HCT116 (cell line): ENCODE results near the gene TAF11L4. TPM values are rescaled to one million over a fixed set of nuclear protein-coding genes. Genes with fewer than 3 reads are reported as not detected.

Source experiments
- ATAC-seq: fragments of 200-7000 bp; cut with Tn5 transposase; 2 replicates; pipeline ENCODE4 v1.9.1; 2020; ENCODE audit warnings: mild to moderate bottlenecking, moderate library complexity
- BruUV-seq: library from RNA; stranded (reverse); fragments of 400-500 nt; replicated peaks from 2 replicates; lab custom pipeline; 2021; lab: Mats Ljungman, UMichigan
- CTCF ChIA-PET: fragments of 300-600 bp; sonication (Branson Sonifier 250); formaldehyde crosslinking; loops from one replicate; lab custom pipeline; 2021; ENCODE audit warnings: antibody characterized with exemption; lab: Charles Lee
- POLR2A ChIA-PET: fragments of 300-600, 350-600 bp; sonication (Branson Sonifier 250); formaldehyde crosslinking; loops from one replicate; lab custom pipeline; 2021; ENCODE audit warnings: antibody characterized with exemption; lab: Charles Lee
- RAD21 ChIA-PET, 2 experiments: fragments of 300-600 bp; sonication (Branson Sonifier 250); formaldehyde crosslinking; loops; one replicate each; lab custom pipeline; 2023; ENCODE audit warnings: low total read pairs in 2 of 2; ENCODE audit not compliant: uncharacterized antibody in 2 of 2, unreplicated experiment in 2 of 2, low non-redundant PET in 1 of 2; lab: Charles Lee
- DNase-seq: peaks from one replicate; pipeline ENCODE4 v3.0.0-alpha.2; 2010; ENCODE audit warnings: low read depth, low spot score
- H2AFZ ChIP-seq: fragments of 200-600 bp; shearing (Covaris generic), sonication (generic); 2 replicates; pipeline ENCODE4 v1.6.1; 2017; ENCODE audit warnings: low read depth, mixed run types, mixed read lengths, antibody characterized with exemption, low read length; ENCODE audit not compliant: poor library complexity, severe bottlenecking
- H3K27ac ChIP-seq: 2 replicates; pipeline ENCODE4 v1.5.1; 2012; ENCODE audit warnings: low read depth, low read length
- H3K27me3 ChIP-seq: fragments of 200-600 bp; sonication (generic); 2 replicates; pipeline ENCODE4 v1.6.1; 2016; ENCODE audit warnings: mixed run types, low read length, mixed read lengths; ENCODE audit not compliant: insufficient read depth
- H3K36me3 ChIP-seq, 2 experiments: fragments of 200-500 bp in 1 of 2; fragments of 200-600 bp in 1 of 2; sonication (Bioruptor generic) in 1 of 2; sonication (generic) in 1 of 2; 2 replicates each; pipeline versions ENCODE4 v1.5.1 to v1.6.1; 2014 to 2016; ENCODE audit warnings: low read length in 2 of 2, inconsistent platforms in 1 of 2, mixed read lengths in 1 of 2, mixed run types in 1 of 2; ENCODE audit not compliant: insufficient read depth in 2 of 2, control insufficient read depth in 1 of 2
- H3K4me1 ChIP-seq, 2 experiments: fragments of 200-600 bp in 1 of 2; sonication (generic) in 1 of 2; 2 replicates each; pipeline versions ENCODE4 v1.5.1 to v1.6.1; 2012 to 2017; ENCODE audit warnings: low read length in 2 of 2, inconsistent platforms in 1 of 2, mild to moderate bottlenecking in 1 of 2, mixed read lengths in 1 of 2, mixed run types in 1 of 2, moderate library complexity in 1 of 2; ENCODE audit not compliant: insufficient read depth in 2 of 2, control insufficient read depth in 1 of 2
- H3K4me2 ChIP-seq: fragments of 200-600 bp; sonication (generic); 2 replicates; pipeline ENCODE4 v1.6.1; 2017; ENCODE audit warnings: mixed run types, low read length, mixed read lengths
- H3K4me3 ChIP-seq, 2 experiments: fragments of 200-600 bp in 1 of 2; sonication (generic) in 1 of 2; replicated peaks in 1 of 2; 2 replicates each; pipeline ENCODE4 v1.5.1; 2011 to 2016; ENCODE audit warnings: low read length in 2 of 2, control low read depth in 1 of 2, low read depth in 1 of 2, mild to moderate bottlenecking in 1 of 2, mixed read lengths in 1 of 2, mixed run types in 1 of 2
- H3K79me2 ChIP-seq: fragments of 200-600 bp; sonication (generic); 2 replicates; pipeline ENCODE4 v1.6.1; 2017; ENCODE audit warnings: mild to moderate bottlenecking, mixed run types, low read length, moderate library complexity, mixed read lengths; ENCODE audit not compliant: insufficient read depth
- H3K9ac ChIP-seq: fragments of 200-600 bp; sonication (generic); 2 replicates; pipeline ENCODE4 v1.6.1; 2016; ENCODE audit warnings: low read length, mixed read lengths
- H3K9me2 ChIP-seq: fragments of 200-600 bp; sonication (generic), shearing (Covaris generic); 2 replicates; pipeline ENCODE4 v1.6.1; 2017; ENCODE audit warnings: mixed run types, mild to moderate bottlenecking, moderate library complexity; ENCODE audit not compliant: insufficient read depth
- H3K9me3 ChIP-seq, 2 experiments: fragments of 200-500 bp in 1 of 2; fragments of 200-600 bp in 1 of 2; sonication (Bioruptor generic) in 1 of 2; sonication (generic) in 1 of 2; 2 replicates each; pipeline ENCODE4 v1.6.1; 2014 to 2017; ENCODE audit warnings: low read length in 2 of 2, mixed read lengths in 2 of 2, inconsistent platforms in 1 of 2, low read depth in 1 of 2, mild to moderate bottlenecking in 1 of 2, mixed run types in 1 of 2, moderate library complexity in 1 of 2; ENCODE audit not compliant: control insufficient read depth in 1 of 2, insufficient read depth in 1 of 2
- H4K20me1 ChIP-seq: fragments of 200-600 bp; sonication (generic), shearing (Covaris generic); 2 replicates; pipeline ENCODE4 v1.6.1; 2017; ENCODE audit warnings: mixed run types, mild to moderate bottlenecking, moderate library complexity; ENCODE audit not compliant: insufficient read depth
- CEBPB ChIP-seq: IDR thresholded peaks from 2 replicates; pipeline ENCODE4 v1.6.1; 2012; ENCODE audit warnings: low read depth
- ELF1 ChIP-seq: IDR thresholded peaks from 2 replicates; pipeline ENCODE4 v1.6.1; 2012; ENCODE audit warnings: low read depth, borderline replicate concordance
- EZH2phosphoT487 ChIP-seq: fragments of 200-600 bp; IDR thresholded peaks from 2 replicates; pipeline ENCODE4 v1.6.1; 2018; ENCODE audit warnings: antibody characterized with exemption, borderline replicate concordance
- POLR2AphosphoS5 ChIP-seq: IDR thresholded peaks from 2 replicates; pipeline ENCODE4 v1.6.1; 2011; ENCODE audit warnings: mild to moderate bottlenecking, low read depth, low read length, moderate library complexity
- SP1 ChIP-seq: IDR thresholded peaks from 2 replicates; pipeline ENCODE4 v1.6.1; 2012; ENCODE audit warnings: low read depth
- SRF ChIP-seq: IDR thresholded peaks from 2 replicates; pipeline ENCODE4 v1.6.1; 2012; ENCODE audit warnings: low read depth
- YY1 ChIP-seq: IDR thresholded peaks from 2 replicates; pipeline ENCODE4 v1.6.1; 2011; ENCODE audit warnings: low read length, low read depth, moderate library complexity, mild to moderate bottlenecking; ENCODE audit not compliant: insufficient replicate concordance; ENCODE audit errors: extremely low read depth
- intact Hi-C: fragments of 100-400 bp; cut with micrococcal nuclease; formaldehyde crosslinking; loops from 2 replicates; pipeline ENCODE4 v1.10.0; 2022
- total RNA-seq: library from RNA; stranded (reverse); gene quantifications from one replicate; pipeline ENCODE4 v1.2.1, GENCODE V29; 2021; ENCODE audit not compliant: unreplicated experiment
- TF ChIP-seq, protein P1 (sequence below): IDR thresholded peaks from 2 replicates; pipeline ENCODE4 v1.6.1; 2012; ENCODE audit warnings: low read depth
- TF ChIP-seq, protein P2 (sequence below), 3 experiments: fragments of 200-600 bp in 1 of 3; sonication (generic) in 1 of 3; IDR thresholded peaks in 2 of 3; conservative IDR thresholded peaks in 1 of 3; 2 replicates each; pipeline ENCODE4 v1.5.1; 2012 to 2017; ENCODE audit warnings: low read depth in 2 of 3, low read length in 2 of 3, antibody characterized with exemption in 1 of 3, borderline replicate concordance in 1 of 3, control low read depth in 1 of 3, mild to moderate bottlenecking in 1 of 3, mixed read lengths in 1 of 3, mixed run types in 1 of 3, moderate library complexity in 1 of 3; ENCODE audit not compliant: insufficient read depth in 1 of 3
- TF ChIP-seq, protein P3 (sequence below): IDR thresholded peaks from 2 replicates; pipeline ENCODE4 v1.6.1; 2011; ENCODE audit warnings: mild to moderate bottlenecking, low read length, moderate library complexity; ENCODE audit not compliant: insufficient replicate concordance; ENCODE audit errors: extremely low read depth

TAF11L4 gene
- total RNA-seq, 1 experiment from 2014 or later = not detected

DNA sequence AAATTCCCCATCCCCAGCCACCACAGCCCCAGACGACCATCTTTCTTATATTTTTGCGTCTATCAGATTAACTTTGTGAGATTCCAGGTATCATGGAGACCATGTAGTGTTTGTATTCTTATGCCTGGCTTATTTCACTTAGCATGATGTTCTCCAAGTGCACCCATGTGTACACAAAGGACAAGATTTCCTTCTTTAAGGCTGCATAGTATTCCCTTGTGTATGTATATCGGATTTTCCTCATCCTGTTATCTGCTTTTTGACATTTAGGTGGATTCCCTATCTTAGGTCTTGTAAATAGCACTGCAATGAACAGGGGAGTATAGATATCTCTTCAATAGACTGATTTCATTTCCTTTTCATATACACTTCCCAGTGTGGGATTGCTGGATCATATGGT, 28.8 kb upstream of the TAF11L4 start:
- Histone ChIP-seq H3K36me3 (no peaks in the 10 kb centered on the region), H3K79me2 (no peaks in the 10 kb centered on the region), H2AFZ (no peak overlapping the region), H3K9me2 (no peaks in the 10 kb centered on the region), H3K9me3 (peaks cover 0 to 7% of the 10 kb centered on the region in 2 experiments; a peak in 1 of 4 replicates), H4K20me1 (no peaks in the 10 kb centered on the region), H3K4me3 (no peak overlapping the region), H3K9ac (no peak overlapping the region), H3K4me1 (no peaks in the 10 kb centered on the region), H3K27me3 (no peaks in the 10 kb centered on the region), H3K4me2 (no peak overlapping the region), H3K27ac (no peak overlapping the region)
- TF ChIP-seq, protein P1, sequence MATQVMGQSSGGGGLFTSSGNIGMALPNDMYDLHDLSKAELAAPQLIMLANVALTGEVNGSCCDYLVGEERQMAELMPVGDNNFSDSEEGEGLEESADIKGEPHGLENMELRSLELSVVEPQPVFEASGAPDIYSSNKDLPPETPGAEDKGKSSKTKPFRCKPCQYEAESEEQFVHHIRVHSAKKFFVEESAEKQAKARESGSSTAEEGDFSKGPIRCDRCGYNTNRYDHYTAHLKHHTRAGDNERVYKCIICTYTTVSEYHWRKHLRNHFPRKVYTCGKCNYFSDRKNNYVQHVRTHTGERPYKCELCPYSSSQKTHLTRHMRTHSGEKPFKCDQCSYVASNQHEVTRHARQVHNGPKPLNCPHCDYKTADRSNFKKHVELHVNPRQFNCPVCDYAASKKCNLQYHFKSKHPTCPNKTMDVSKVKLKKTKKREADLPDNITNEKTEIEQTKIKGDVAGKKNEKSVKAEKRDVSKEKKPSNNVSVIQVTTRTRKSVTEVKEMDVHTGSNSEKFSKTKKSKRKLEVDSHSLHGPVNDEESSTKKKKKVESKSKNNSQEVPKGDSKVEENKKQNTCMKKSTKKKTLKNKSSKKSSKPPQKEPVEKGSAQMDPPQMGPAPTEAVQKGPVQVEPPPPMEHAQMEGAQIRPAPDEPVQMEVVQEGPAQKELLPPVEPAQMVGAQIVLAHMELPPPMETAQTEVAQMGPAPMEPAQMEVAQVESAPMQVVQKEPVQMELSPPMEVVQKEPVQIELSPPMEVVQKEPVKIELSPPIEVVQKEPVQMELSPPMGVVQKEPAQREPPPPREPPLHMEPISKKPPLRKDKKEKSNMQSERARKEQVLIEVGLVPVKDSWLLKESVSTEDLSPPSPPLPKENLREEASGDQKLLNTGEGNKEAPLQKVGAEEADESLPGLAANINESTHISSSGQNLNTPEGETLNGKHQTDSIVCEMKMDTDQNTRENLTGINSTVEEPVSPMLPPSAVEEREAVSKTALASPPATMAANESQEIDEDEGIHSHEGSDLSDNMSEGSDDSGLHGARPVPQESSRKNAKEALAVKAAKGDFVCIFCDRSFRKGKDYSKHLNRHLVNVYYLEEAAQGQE = no peak
- no peak for TF ChIP-seq POLR2AphosphoS5
- TF ChIP-seq EZH2phosphoT487 = no peak
- no peak for TF ChIP-seq YY1
- no peak for TF ChIP-seq SP1
- no peak for TF ChIP-seq SRF
- no peak for TF ChIP-seq CEBPB
- TF ChIP-seq ELF1 = no peak
- TF ChIP-seq, protein P2, sequence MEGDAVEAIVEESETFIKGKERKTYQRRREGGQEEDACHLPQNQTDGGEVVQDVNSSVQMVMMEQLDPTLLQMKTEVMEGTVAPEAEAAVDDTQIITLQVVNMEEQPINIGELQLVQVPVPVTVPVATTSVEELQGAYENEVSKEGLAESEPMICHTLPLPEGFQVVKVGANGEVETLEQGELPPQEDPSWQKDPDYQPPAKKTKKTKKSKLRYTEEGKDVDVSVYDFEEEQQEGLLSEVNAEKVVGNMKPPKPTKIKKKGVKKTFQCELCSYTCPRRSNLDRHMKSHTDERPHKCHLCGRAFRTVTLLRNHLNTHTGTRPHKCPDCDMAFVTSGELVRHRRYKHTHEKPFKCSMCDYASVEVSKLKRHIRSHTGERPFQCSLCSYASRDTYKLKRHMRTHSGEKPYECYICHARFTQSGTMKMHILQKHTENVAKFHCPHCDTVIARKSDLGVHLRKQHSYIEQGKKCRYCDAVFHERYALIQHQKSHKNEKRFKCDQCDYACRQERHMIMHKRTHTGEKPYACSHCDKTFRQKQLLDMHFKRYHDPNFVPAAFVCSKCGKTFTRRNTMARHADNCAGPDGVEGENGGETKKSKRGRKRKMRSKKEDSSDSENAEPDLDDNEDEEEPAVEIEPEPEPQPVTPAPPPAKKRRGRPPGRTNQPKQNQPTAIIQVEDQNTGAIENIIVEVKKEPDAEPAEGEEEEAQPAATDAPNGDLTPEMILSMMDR (IDR thresholded peaks at IDR 0.05 in 2 of 3, conservative IDR thresholded peaks at IDR 0.05 in 1 of 3; ENCODE audit: borderline replicate concordance in 1 of 3, insufficient read depth in 1 of 3, low read depth in 2 of 3, low read length in 2 of 3) = no peak
- TF ChIP-seq, protein P3, sequence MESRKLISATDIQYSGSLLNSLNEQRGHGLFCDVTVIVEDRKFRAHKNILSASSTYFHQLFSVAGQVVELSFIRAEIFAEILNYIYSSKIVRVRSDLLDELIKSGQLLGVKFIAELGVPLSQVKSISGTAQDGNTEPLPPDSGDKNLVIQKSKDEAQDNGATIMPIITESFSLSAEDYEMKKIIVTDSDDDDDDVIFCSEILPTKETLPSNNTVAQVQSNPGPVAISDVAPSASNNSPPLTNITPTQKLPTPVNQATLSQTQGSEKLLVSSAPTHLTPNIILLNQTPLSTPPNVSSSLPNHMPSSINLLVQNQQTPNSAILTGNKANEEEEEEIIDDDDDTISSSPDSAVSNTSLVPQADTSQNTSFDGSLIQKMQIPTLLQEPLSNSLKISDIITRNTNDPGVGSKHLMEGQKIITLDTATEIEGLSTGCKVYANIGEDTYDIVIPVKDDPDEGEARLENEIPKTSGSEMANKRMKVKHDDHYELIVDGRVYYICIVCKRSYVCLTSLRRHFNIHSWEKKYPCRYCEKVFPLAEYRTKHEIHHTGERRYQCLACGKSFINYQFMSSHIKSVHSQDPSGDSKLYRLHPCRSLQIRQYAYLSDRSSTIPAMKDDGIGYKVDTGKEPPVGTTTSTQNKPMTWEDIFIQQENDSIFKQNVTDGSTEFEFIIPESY = no peak
- intact Hi-C loops = no loop called here
- ChIA-PET POLR2A (no interaction called here), RAD21 (no interaction called here), CTCF (no interaction called here)
- ATAC-seq = no peak
- DNase-seq = no peak
- no TSS peak for BruUV-seq
